PC-3 (cell line): Measurements from ENCODE around the gene ZNF225. TPM values are rescaled to one million over a fixed set of nuclear protein-coding genes. Genes with fewer than 3 reads are reported as not detected.
A peak's percentile ranks its signal among the peaks of the same experiment; 100 is the strongest.

Experiments used
- ATAC-seq: fragments of 200-7000 bp; cut with Tn5 transposase; 2 replicates; pipeline ENCODE4 v1.9.1; 2020; ENCODE audit warnings: mild to moderate bottlenecking, moderate library complexity
- BruUV-seq: library from RNA; stranded (reverse); fragments of 400-500 nt; replicated peaks from 2 replicates; lab custom pipeline; 2021; lab: Mats Ljungman, UMichigan
- CTCF ChIA-PET: fragments of 300-600 bp; sonication (Branson Sonifier 250); formaldehyde crosslinking; loops from one replicate; lab custom pipeline; 2022; ENCODE audit warnings: antibody characterized with exemption; lab: Charles Lee
- POLR2A ChIA-PET: fragments of 300-600 bp; sonication (Branson Sonifier 250); formaldehyde crosslinking; loops from one replicate; lab custom pipeline; 2022; ENCODE audit warnings: antibody characterized with exemption; ENCODE audit not compliant: unreplicated experiment; lab: Charles Lee
- DNase-seq: peaks from one replicate; pipeline ENCODE4 v3.0.0-alpha.2; 2015
- H2AFZ ChIP-seq: fragments of 300-600 bp; sonication (generic); 2 replicates; pipeline ENCODE4 v1.6.0; 2016; ENCODE audit warnings: antibody characterized with exemption, low read length
- H3F3A ChIP-seq: fragments of 300-600 bp; sonication (generic); one replicate; pipeline ENCODE4 v1.6.0; 2017; ENCODE audit warnings: antibody characterized with exemption, low read length, control low read depth, mild to moderate bottlenecking; ENCODE audit not compliant: unreplicated experiment
- H3K27ac ChIP-seq: fragments of 300-600 bp; sonication (generic); 2 replicates; pipeline ENCODE4 v1.5.1; 2016; ENCODE audit warnings: mild to moderate bottlenecking, low read length
- H3K27me3 ChIP-seq: fragments of 300-600 bp; sonication (generic); 2 replicates; pipeline ENCODE4 v1.6.1; 2016; ENCODE audit warnings: low read length, mixed read lengths
- H3K36me3 ChIP-seq: fragments of 300-600 bp; sonication (generic); 2 replicates; pipeline ENCODE4 v1.6.1; 2016; ENCODE audit warnings: low read depth, mixed run types, low read length, mixed read lengths
- H3K4me1 ChIP-seq: fragments of 300-600 bp; sonication (generic); 2 replicates; pipeline ENCODE4 v1.5.1; 2016; ENCODE audit warnings: low read length; ENCODE audit not compliant: insufficient read depth
- H3K4me2 ChIP-seq: fragments of 300-600 bp; sonication (generic); 2 replicates; pipeline ENCODE4 v1.6.0; 2016; ENCODE audit warnings: low read length
- H3K4me3 ChIP-seq: fragments of 300-600 bp; sonication (generic); 2 replicates; pipeline ENCODE4 v1.5.1; 2016; ENCODE audit warnings: mild to moderate bottlenecking, low read length, mixed read lengths
- H3K79me2 ChIP-seq: fragments of 300-600 bp; sonication (generic); 2 replicates; pipeline ENCODE4 v1.6.1; 2017; ENCODE audit warnings: low read length, mixed read lengths
- H3K9ac ChIP-seq: fragments of 300-600 bp; sonication (generic); 2 replicates; pipeline ENCODE4 v1.6.0; 2016; ENCODE audit warnings: mild to moderate bottlenecking, low read length
- H3K9me2 ChIP-seq: fragments of 300-600 bp; sonication (generic); replicated peaks from 2 replicates; pipeline ENCODE4 v1.6.1; 2016; ENCODE audit warnings: mixed run types, low read length, mixed read lengths
- H3K9me3 ChIP-seq: fragments of 300-600 bp; sonication (generic); 2 replicates; pipeline ENCODE4 v1.6.1; 2016; ENCODE audit warnings: low read length, mixed read lengths
- H4K20me1 ChIP-seq: fragments of 300-600 bp; sonication (generic); 2 replicates; pipeline ENCODE4 v1.6.1; 2016; ENCODE audit warnings: low read length, mixed read lengths
- CTCF ChIP-seq: fragments of 300-600 bp; sonication (generic); conservative IDR thresholded peaks from 2 replicates; pipeline ENCODE4 v1.5.1; 2017; ENCODE audit warnings: antibody characterized with exemption, low read depth, mild to moderate bottlenecking, low read length
- EZH2 ChIP-seq: fragments of 300-600 bp; sonication (generic); IDR thresholded peaks from one replicate; pipeline ENCODE4 v1.6.1; 2017; ENCODE audit warnings: antibody characterized with exemption, mild to moderate bottlenecking, low read length; ENCODE audit not compliant: unreplicated experiment
- EZH2phosphoT487 ChIP-seq: fragments of 300-600 bp; sonication (generic); IDR thresholded peaks from 2 replicates; pipeline ENCODE4 v1.6.1; 2018; ENCODE audit warnings: mild to moderate bottlenecking, antibody characterized with exemption, low read length, borderline replicate concordance
- intact Hi-C: fragments of 100-400 bp; cut with micrococcal nuclease; formaldehyde crosslinking; loops from 2 replicates; pipeline ENCODE4 v1.9.0; 2023
- total RNA-seq: library from RNA; depleted of rRNA; stranded (reverse); fragments of >200 nt; gene quantifications from 2 replicates; pipeline ENCODE4 v1.2.3, GENCODE V29; 2014

Gene ZNF225
- total RNA-seq, 1 experiment from 2014 or later, result 1.6 TPM

- ATAC-seq, result no peak
- TSS peak; percentile 19 for BruUV-seq
These were observed 43.3 kb downstream of the ZNF225 start for GRCh38 chr19:44156475-44156874.

GRCh38 chr19:44163789-44164188 is 50.6 kb downstream of the ZNF225 start:
- H2AFZ ChIP-seq, result no peak overlapping the region
- H3K4me1 ChIP-seq, result peaks cover 5% of the 10 kb centered on the region; the same call in 1 of the 2 replicates
- H3K27me3 ChIP-seq, result no peaks in the 10 kb centered on the region
- peak overlapping the region; percentile 75; the same call in 1 of the 2 replicates for H3K4me3 ChIP-seq
- peaks cover 28% of the 10 kb centered on the region for H3K79me2 ChIP-seq
- no peaks in the 10 kb centered on the region for H3F3A ChIP-seq
- no peak overlapping the region for H3K27ac ChIP-seq
- H4K20me1 ChIP-seq, result no peaks in the 10 kb centered on the region
- no peak overlapping the region for H3K9ac ChIP-seq
- DNase-seq (no peak), ATAC-seq (no peak)
- no peaks in the 10 kb centered on the region for H3K9me2 ChIP-seq
- intact Hi-C loops, result loop anchor here (1.0 to 2.0 kb wide), 2 partner anchors 23 to 50 kb away; partner anchors contain the start of genes ZNF225 and ZNF234
- no TSS peak for BruUV-seq
- CTCF ChIA-PET, result no interaction called here
- peak overlapping the region; percentile 90; the same call in 1 of the 2 replicates for H3K4me2 ChIP-seq
- POLR2A ChIA-PET, result interaction anchor here (0.6 kb wide), 1 partner anchor 22 kb away, joined by 3 read pairs; no protein-coding TSS in a partner anchor
- peaks cover 20% of the 10 kb centered on the region for H3K36me3 ChIP-seq
- no peak for TF ChIP-seq EZH2
- no peak for TF ChIP-seq EZH2phosphoT487
- TF ChIP-seq CTCF, result no peak
- no peaks in the 10 kb centered on the region for H3K9me3 ChIP-seq

More at GRCh38 chr19:44156475-44156874, 43.3 kb downstream of the ZNF225 start:
- Histone ChIP-seq H3K4me3 (peak overlapping the region; percentile 3; the same call in 1 of the 2 replicates), H3K79me2 (no peaks in the 10 kb centered on the region), H3K9me2 (no peaks in the 10 kb centered on the region), H3F3A (no peaks in the 10 kb centered on the region), H3K9me3 (peaks cover 14% of the 10 kb centered on the region), H3K4me2 (no peak overlapping the region), H3K36me3 (peaks cover 43% of the 10 kb centered on the region), H3K9ac (no peak overlapping the region), H2AFZ (no peak overlapping the region), H3K4me1 (no peaks in the 10 kb centered on the region), H4K20me1 (no peaks in the 10 kb centered on the region), H3K27me3 (no peaks in the 10 kb centered on the region), H3K27ac (no peak overlapping the region)
- TF ChIP-seq EZH2phosphoT487 (no peak), CTCF (no peak), EZH2 (no peak)
- intact Hi-C loops, result no loop called here
- ChIA-PET CTCF (no interaction called here), POLR2A (no interaction called here)
- DNase-seq, result no peak

- Histone ChIP-seq H3K4me1 (peaks cover 5% of the 10 kb centered on the region; the same call in 1 of the 2 replicates), H3K4me3 (peak overlapping the region; percentile 75), H3F3A (no peaks in the 10 kb centered on the region), H3K36me3 (peaks cover 21% of the 10 kb centered on the region), H3K9me3 (no peaks in the 10 kb centered on the region), H3K4me2 (peak overlapping the region; percentile 90), H3K27ac (peak overlapping the region; percentile 13), H3K27me3 (no peaks in the 10 kb centered on the region), H4K20me1 (no peaks in the 10 kb centered on the region), H3K79me2 (peaks cover 28% of the 10 kb centered on the region), H3K9me2 (no peaks in the 10 kb centered on the region), H2AFZ (peak overlapping the region; percentile 92), H3K9ac (peak overlapping the region; percentile 21; the same call in 1 of the 2 replicates)
- TF ChIP-seq CTCF (no peak), EZH2 (no peak), EZH2phosphoT487 (no peak)
- ChIA-PET CTCF (no interaction called here), POLR2A (no interaction called here)
- TSS peak; percentile 96 for BruUV-seq
- DNase-seq, result no peak
- ATAC-seq, result peak; percentile 5; the same call in 1 of the 2 replicates
- intact Hi-C loops, result loop anchor here (1.0 to 2.0 kb wide), 2 partner anchors 23 to 51 kb away; partner anchors contain the start of genes ZNF225 and ZNF234
These were observed 51.1 kb downstream of the ZNF225 start for GRCh38 chr19:44164327-44164672.
